Muscle of leg (tissue), 11 donors: ENCODE data around the gene SATB2. TPM values are rescaled to one million over a fixed set of nuclear protein-coding genes. Genes with fewer than 3 reads are reported as not detected.

Experiments
- DNase-seq: peaks from one replicate; pipeline ENCODE4 v3.0.0; 2013
- H3K27ac ChIP-seq: one replicate; pipeline ENCODE4 v1.5.1; 2013; ENCODE audit warnings: mild to moderate bottlenecking, low read length, control low read depth
- H3K27me3 ChIP-seq: one replicate; pipeline ENCODE4 v1.6.1; 2013; ENCODE audit warnings: low read length; ENCODE audit not compliant: control insufficient read depth, insufficient read depth
- H3K36me3 ChIP-seq: one replicate; pipeline ENCODE4 v1.6.1; 2013; ENCODE audit warnings: low read length; ENCODE audit not compliant: control insufficient read depth, insufficient read depth
- H3K4me1 ChIP-seq: one replicate; pipeline ENCODE4 v1.6.1; 2013; ENCODE audit warnings: low read length; ENCODE audit not compliant: control insufficient read depth, insufficient read depth
- H3K4me3 ChIP-seq: one replicate; pipeline ENCODE4 v1.5.1; 2013; ENCODE audit warnings: low read length, control low read depth
- H3K9me3 ChIP-seq: replicated peaks from 2 replicates; pipeline ENCODE4 v1.6.1; 2013; ENCODE audit warnings: low read depth, low read length; ENCODE audit not compliant: control insufficient read depth
- WGBS: methylation state at CpG from one replicate; pipeline ENCODE4 v1.1.5; 2013; ENCODE audit warnings: missing lambda C conversion rate; ENCODE audit not compliant: insufficient coverage; 5-methylcytosine and 5-hydroxymethylcytosine counted together
- polyA plus RNA-seq, 8 donors: library from polyadenylated mRNA; unstranded; fragments of 120-200 nt; gene quantifications; one replicate each; pipeline versions ENCODE4 v1.2.1 to v1.2.3, GENCODE V29; 2013; ENCODE audit warnings: inconsistent platforms in 1 of 8, low replicate concordance in 1 of 8; ENCODE audit not compliant: insufficient read length in 8 of 8, insufficient read depth in 1 of 8
- total RNA-seq: library from RNA; stranded (reverse); fragments of 120-200 nt; gene quantifications from one replicate; pipeline ENCODE4 v1.2.4, GENCODE V29; 2013

The SATB2 gene
- total and polyA plus RNA-seq, 9 donors: 1.2 to 4.2 (median 2.8) TPM

DNA sequence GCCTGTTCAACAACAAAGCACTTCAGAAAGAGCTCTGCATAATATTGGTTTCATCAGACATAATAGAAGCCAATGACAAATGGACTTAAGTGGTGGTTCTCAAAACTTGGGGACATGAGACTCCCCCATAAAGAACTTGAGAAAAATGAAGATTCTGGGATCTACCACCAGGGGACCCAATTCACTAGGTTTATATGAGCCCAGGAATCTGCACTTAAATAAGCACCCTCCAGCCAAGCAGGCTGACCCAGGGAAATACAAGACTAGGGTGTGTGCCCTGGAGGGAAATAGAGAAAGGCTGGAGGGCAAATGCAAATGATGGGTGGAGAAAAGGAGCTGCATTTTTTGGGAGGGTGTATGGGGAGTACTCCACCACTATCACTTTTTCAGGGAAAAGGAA, 52.5 kb downstream of the SATB2 start:
- Histone ChIP-seq H3K4me3 (no peak overlapping the region), H3K27ac (no peak overlapping the region), H3K36me3 (no peaks in the 10 kb centered on the region), H3K4me1 (no peaks in the 10 kb centered on the region), H3K27me3 (no peaks in the 10 kb centered on the region), H3K9me3 (no peaks in the 10 kb centered on the region)
- no peak for DNase-seq

DNA sequence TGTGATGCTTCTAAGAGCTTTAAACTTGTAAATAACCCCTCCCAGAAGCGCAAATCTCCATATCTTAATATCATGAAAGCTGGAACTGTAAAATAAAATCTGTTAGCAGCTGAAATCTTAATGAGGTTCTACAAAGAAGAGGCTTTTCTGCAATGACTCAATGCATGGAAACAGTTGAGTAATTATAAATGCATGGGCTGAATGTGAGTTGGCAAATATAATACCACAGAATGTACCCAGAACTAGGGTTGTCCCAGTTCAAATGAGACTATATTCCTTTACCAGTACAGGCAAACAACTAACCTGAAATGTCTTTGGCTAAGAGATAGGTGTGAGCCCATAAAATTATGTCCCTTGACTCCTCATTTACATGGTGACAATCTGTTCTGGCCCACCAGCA, 52.9 kb downstream of the SATB2 start:
- no CpG with 5 or more reads among the region's 1 CpG for WGBS

DNA sequence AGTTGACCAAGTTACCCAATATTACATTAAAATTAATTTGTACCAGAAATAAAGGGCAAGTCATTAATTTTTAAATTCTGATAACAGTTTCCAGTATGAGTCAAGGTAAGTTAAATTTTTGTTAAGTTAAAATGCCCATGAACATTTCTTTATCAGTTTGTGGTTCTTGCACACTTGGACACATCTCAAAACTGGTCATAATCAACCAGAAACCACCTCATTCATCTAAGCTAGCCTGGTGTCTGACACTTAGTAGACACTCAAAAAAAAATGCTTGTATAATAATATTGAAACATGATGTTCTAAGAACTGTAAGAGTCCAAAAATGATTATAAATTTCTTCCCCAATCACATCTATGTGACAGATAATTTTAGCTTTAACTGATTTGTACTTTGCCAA, 62.4 kb downstream of the SATB2 start:
- Histone ChIP-seq H3K27me3 (no peaks in the 10 kb centered on the region), H3K27ac (no peak overlapping the region), H3K4me1 (no peaks in the 10 kb centered on the region), H3K36me3 (no peaks in the 10 kb centered on the region), H3K9me3 (no peaks in the 10 kb centered on the region), H3K4me3 (no peak overlapping the region)
- no peak for DNase-seq

More for the DNA sequence above, 52.9 kb downstream of the SATB2 start:
- Histone ChIP-seq H3K4me1 (no peaks in the 10 kb centered on the region), H3K27me3 (no peaks in the 10 kb centered on the region), H3K4me3 (no peak overlapping the region), H3K9me3 (no peaks in the 10 kb centered on the region), H3K36me3 (no peaks in the 10 kb centered on the region), H3K27ac (no peak overlapping the region)
- no peak for DNase-seq

DNA sequence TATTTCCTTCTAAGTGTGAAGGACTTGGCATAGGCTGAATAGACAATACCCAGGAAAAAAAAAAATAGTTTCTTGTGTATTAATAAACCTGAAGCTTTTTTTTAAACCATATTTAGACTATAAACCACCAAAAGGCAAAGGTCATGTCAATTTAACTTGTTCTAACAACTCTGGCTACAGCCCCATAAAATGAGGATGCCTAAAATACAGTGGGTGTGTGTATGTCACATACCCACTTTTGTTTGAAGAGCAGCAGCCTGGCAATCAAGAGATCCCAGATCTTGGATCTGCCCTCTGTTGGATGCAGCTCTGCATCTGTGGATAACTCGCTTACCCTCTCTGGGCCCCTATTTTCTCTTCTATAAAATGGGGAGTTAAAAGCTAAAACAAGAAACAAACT, 65.4 kb downstream of the SATB2 start:
- no peaks in the 10 kb centered on the region for H3K9me3 ChIP-seq
- H3K4me3 ChIP-seq: no peak overlapping the region
- no peaks in the 10 kb centered on the region for H3K36me3 ChIP-seq
- H3K27me3 ChIP-seq: no peaks in the 10 kb centered on the region
- DNase-seq: no peak
- no peaks in the 10 kb centered on the region for H3K4me1 ChIP-seq
- H3K27ac ChIP-seq: no peak overlapping the region
- WGBS: no CpG with 5 or more reads among the region's 1 CpG

DNA sequence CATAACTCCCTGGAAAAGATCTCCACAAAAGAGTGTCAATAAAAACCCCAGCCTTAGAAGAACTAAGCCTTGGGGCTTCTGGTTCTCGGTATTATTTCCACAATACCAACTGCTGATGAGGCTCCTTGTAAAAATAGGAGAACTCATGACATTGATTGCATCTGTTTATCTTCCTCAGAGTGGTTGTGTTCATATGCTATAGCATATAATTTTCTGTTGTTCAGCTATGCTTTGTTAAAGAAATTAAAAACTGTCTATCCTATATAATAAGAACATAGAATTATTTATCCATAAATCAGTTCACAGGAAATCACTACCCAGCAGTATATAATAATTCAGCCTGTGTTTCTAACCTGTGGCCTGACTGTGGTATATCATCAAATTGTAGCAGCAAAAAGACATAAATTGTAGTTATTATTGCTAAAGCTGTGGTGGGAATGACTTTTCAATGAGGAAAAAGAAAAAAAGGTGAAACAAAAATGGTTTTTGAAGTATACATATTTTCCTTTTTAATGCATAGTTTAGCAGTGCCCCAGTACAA, 68.9 kb downstream of the SATB2 start:
- no peak for DNase-seq
- Histone ChIP-seq H3K27ac (no peak overlapping the region), H3K4me1 (no peaks in the 10 kb centered on the region), H3K36me3 (no peaks in the 10 kb centered on the region), H3K27me3 (no peaks in the 10 kb centered on the region), H3K4me3 (no peak overlapping the region), H3K9me3 (no peaks in the 10 kb centered on the region)
- no CpG with 5 or more reads among the region's 1 CpG for WGBS

DNA sequence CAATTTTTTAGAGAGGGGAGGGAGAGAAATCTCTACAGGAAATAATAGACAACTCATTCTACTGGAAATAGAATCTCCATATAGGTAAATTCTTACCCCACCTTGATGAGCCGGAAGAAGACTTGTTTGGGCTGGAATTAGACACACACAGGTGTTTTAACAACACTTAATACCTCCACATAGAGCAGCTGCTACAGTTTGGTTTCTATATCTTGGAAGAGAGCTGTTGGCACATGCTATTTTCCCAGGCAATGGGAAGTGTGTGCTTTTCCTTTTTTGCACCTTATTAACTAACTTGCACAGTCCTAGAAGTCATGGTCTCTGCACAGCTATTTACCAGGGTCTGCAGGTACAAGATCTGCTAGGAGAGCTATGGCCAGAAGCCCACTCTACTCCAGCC, 73.7 kb downstream of the SATB2 start:
- H3K36me3 ChIP-seq: no peaks in the 10 kb centered on the region
- WGBS: no CpG with 5 or more reads among the region's 1 CpG
- DNase-seq: no peak
- no peaks in the 10 kb centered on the region for H3K27me3 ChIP-seq
- H3K9me3 ChIP-seq: no peaks in the 10 kb centered on the region
- no peak overlapping the region for H3K27ac ChIP-seq
- H3K4me1 ChIP-seq: no peaks in the 10 kb centered on the region
- no peak overlapping the region for H3K4me3 ChIP-seq

DNA sequence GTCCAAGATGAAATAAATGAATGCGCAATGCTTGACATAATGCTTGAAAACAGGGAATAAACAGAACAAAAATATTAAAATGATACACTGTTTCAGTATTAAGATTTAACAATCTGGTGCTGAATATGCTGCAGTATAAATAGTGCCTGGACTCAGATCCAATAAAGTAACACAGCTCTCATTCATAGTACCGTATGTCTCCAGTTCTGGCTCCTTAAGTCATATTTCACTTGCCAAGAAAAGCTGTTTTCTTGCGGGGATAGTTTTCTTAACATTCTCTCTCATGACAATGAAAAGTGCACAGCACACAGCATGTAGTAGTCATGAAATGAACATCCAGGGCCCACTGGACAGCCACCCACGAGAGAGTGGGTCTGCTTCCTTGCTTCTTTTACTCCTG, 74.7 kb downstream of the SATB2 start:
- peak; percentile 9 for DNase-seq
- H3K36me3 ChIP-seq: no peaks in the 10 kb centered on the region
- H3K9me3 ChIP-seq: no peaks in the 10 kb centered on the region
- no peak overlapping the region for H3K4me3 ChIP-seq
- H3K27me3 ChIP-seq: no peaks in the 10 kb centered on the region
- no peak overlapping the region for H3K27ac ChIP-seq
- WGBS: 67% methylated on average over 1 of the region's 4 CpGs
- no peaks in the 10 kb centered on the region for H3K4me1 ChIP-seq

DNA sequence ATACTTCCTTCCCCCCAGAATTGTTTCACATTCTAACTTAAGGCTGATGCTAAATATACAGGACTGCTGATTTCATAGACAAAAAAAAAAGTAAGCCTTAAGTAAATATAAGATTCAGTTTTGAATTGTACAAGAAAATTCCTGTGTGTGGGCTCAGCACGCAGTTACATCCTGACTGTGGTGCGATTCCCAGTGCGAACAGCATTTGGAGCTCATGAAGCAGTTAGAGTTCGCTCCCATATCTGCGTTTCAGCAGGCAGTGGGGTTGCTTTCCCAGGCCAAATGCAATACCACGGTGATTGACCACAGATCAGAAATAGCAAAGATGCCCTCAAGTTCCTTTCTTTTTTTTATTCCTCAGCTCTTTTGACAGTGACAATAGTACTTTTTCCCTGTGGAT, 75.6 kb downstream of the SATB2 start:
- Histone ChIP-seq H3K27me3 (no peaks in the 10 kb centered on the region), H3K4me1 (no peaks in the 10 kb centered on the region), H3K9me3 (no peaks in the 10 kb centered on the region), H3K36me3 (no peaks in the 10 kb centered on the region), H3K27ac (no peak overlapping the region), H3K4me3 (no peak overlapping the region)
- DNase-seq: peak; percentile 4
- WGBS: 57% methylated on average over 5 of the region's 6 CpGs

DNA sequence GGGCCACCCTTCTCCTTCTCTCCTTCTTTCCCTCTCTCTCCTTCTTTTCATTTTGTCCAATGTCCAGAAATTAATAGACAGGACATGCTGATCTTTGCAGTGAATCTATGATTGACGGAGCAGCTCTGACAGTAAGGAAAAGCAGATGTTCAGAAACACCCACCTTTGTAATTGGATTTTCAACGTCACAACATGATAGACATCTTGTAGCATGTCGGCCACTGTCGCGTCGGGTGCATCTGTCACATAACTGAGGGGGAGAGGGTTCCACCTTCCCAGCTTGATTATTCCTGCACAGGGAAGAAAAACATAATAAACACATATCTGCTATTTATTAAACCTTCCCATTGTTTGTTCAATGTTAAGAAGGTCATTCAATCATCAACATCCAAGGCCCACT, 76.2 kb downstream of the SATB2 start:
- H3K27ac ChIP-seq: no peak overlapping the region
- no peak overlapping the region for H3K4me3 ChIP-seq
- no peaks in the 10 kb centered on the region for H3K36me3 ChIP-seq
- H3K4me1 ChIP-seq: no peaks in the 10 kb centered on the region
- H3K9me3 ChIP-seq: no peaks in the 10 kb centered on the region
- DNase-seq: no peak
- no peaks in the 10 kb centered on the region for H3K27me3 ChIP-seq
- no CpG with 5 or more reads among the region's 6 CpGs for WGBS

DNA sequence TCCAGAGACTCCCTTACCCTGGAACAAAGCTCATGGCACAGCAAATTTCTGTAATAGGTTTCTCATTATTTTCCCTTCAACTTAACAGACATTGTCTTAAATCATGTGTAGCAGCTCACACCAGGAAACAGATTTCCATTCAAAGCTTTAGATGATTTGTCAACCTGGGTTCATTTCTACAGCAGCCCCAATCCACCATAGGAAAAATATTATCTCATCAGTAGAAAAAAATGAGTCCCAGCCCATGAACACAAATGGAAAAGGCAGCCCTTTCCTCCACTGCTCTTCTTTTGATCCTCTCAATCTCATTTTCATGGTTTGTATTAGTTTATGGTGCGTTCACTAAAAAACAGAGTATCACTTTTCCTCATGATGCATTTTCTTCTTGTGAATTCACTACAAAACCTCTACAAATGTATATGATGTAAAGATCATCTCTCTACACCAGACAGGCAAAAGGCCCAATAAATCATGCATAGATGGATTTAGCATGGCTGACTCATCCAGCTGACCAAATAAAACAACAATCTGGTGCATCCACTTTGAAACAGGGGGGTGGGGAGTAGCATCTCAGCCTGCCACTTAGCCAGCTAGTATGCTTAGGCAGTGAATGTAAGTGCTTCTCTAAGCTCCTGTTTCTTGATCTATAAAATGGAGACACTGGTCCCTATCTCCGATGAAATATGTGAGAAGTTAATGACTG, 78.6 kb downstream of the SATB2 start:
- H3K9me3 ChIP-seq: no peaks in the 10 kb centered on the region
- H3K36me3 ChIP-seq: no peaks in the 10 kb centered on the region
- no peak overlapping the region for H3K4me3 ChIP-seq
- DNase-seq: no peak
- H3K4me1 ChIP-seq: no peaks in the 10 kb centered on the region
- WGBS: no CpG with 5 or more reads among the region's 2 CpGs
- no peak overlapping the region for H3K27ac ChIP-seq
- no peaks in the 10 kb centered on the region for H3K27me3 ChIP-seq
